ENCODE data around the gene TRAK2. TPM values are rescaled to one million over a fixed set of nuclear protein-coding genes. Genes with fewer than 3 reads are reported as not detected.

TRAK2 gene
- total RNA-seq, 3 donors from 2014 or later (not counting 1 experiment from before 2014, with no cell fraction given), result 19.2 to 29.4 (median 26.2) TPM

- Mint-ChIP-seq H3K4me3 (no peak overlapping the region), H3K4me1 (peaks cover 4 to 7% of the 10 kb centered on the region in 2 donors), H3K27ac (no peak overlapping the region), H3K36me3 (peaks cover 4% of the 10 kb centered on the region), H3K9me3 (peaks cover 0 to 2% of the 10 kb centered on the region in 2 donors), H3K27me3 (ENCODE audit: low read depth in 2 of 2) (no peaks in the 10 kb centered on the region)
- H3K4me1 ChIP-seq (ENCODE audit: control insufficient read depth, insufficient read depth, low read length), result no peaks in the 10 kb centered on the region
- H3K9me3 ChIP-seq (ENCODE audit: control insufficient read depth, insufficient read depth, low read length), result no peaks in the 10 kb centered on the region
- ATAC-seq, result no peak
- TF ChIP-seq CTCF (IDR thresholded peaks at IDR 0.05), result no peak
- intact Hi-C loops (cut with micrococcal nuclease), result no loop called here
- WGBS (ENCODE audit: insufficient coverage), result 96% methylated on average over 7 of the region's 7 CpGs
- DNase-seq, result no peak
- H3K27ac ChIP-seq (ENCODE audit: low read length), result no peak overlapping the region
- H3K36me3 ChIP-seq (ENCODE audit: control insufficient read depth, insufficient read depth, low read length), result no peaks in the 10 kb centered on the region
- no peak overlapping the region for H3K4me3 ChIP-seq (ENCODE audit: low read length)
- H3K27me3 ChIP-seq (ENCODE audit: control insufficient read depth, insufficient read depth, low read length), result no peaks in the 10 kb centered on the region
These were observed 105.5 kb downstream of the TRAK2 start for GRCh38 chr2:201345625-201346213.

- no peak for TF ChIP-seq CTCF (IDR thresholded peaks at IDR 0.05)
- 83% methylated on average over 1 of the region's 1 CpG for WGBS (ENCODE audit: insufficient coverage)
- peaks cover 13% of the 10 kb centered on the region for H3K36me3 Mint-ChIP-seq
These were observed 106.4 kb downstream of the TRAK2 start for GRCh38 chr2:201344663-201345366.

DNA sequence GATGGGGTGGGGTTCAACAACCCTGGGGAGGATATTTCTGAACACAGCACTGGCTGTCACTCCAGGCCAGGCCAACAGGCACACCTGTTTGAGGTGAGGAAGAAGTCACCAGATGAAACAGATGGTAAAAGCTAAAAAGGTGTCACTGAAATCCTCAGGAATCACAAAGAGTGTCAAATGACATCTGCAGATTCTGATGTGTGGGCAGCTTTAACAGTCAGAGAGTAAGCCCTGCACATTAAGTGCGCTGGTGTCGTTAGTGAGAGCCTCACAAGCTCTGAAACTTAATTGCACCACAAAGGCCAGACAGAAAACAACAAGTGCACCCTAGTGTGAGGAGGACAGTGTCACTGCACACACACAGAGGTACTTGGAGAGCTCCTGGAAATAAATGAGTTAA is 107.7 kb downstream of the TRAK2 start:
- no peaks in the 10 kb centered on the region for H3K36me3 ChIP-seq (ENCODE audit: control insufficient read depth, insufficient read depth, low read length)
- H3K27me3 Mint-ChIP-seq (ENCODE audit: low read depth in 2 of 2), result no peaks in the 10 kb centered on the region
- peaks cover 4 to 7% of the 10 kb centered on the region in 2 donors for H3K9me3 Mint-ChIP-seq
- no peak overlapping the region for H3K4me3 ChIP-seq (ENCODE audit: low read length)
- no peaks in the 10 kb centered on the region for H3K27me3 ChIP-seq (ENCODE audit: control insufficient read depth, insufficient read depth, low read length)
- no peak overlapping the region for H3K27ac ChIP-seq (ENCODE audit: low read length)
- 85% methylated on average over 2 of the region's 2 CpGs for WGBS (ENCODE audit: insufficient coverage)
- H3K4me3 Mint-ChIP-seq, result no peak overlapping the region
- H3K27ac Mint-ChIP-seq, result no peak overlapping the region
- no peak for DNase-seq
- no peaks in the 10 kb centered on the region for H3K9me3 ChIP-seq (ENCODE audit: control insufficient read depth, insufficient read depth, low read length)
- intact Hi-C loops (cut with micrococcal nuclease), result no loop called here
- TF ChIP-seq CTCF (IDR thresholded peaks at IDR 0.05), result no peak
- H3K4me1 Mint-ChIP-seq, result peaks cover 16 to 19% of the 10 kb centered on the region in 2 donors
- no peak for ATAC-seq
- peaks cover 22% of the 10 kb centered on the region for H3K36me3 Mint-ChIP-seq
- H3K4me1 ChIP-seq (ENCODE audit: control insufficient read depth, insufficient read depth, low read length), result no peaks in the 10 kb centered on the region

More at GRCh38 chr2:201344663-201345366, 106.4 kb downstream of the TRAK2 start:
- H3K27ac ChIP-seq (ENCODE audit: low read length), result no peak overlapping the region
- intact Hi-C loops (cut with micrococcal nuclease), result no loop called here
- no peaks in the 10 kb centered on the region for H3K27me3 ChIP-seq (ENCODE audit: control insufficient read depth, insufficient read depth, low read length)
- no peak overlapping the region for H3K27ac Mint-ChIP-seq
- no peak overlapping the region for H3K4me3 Mint-ChIP-seq
- ATAC-seq, result no peak
- no peaks in the 10 kb centered on the region for H3K36me3 ChIP-seq (ENCODE audit: control insufficient read depth, insufficient read depth, low read length)
- no peaks in the 10 kb centered on the region for H3K9me3 ChIP-seq (ENCODE audit: control insufficient read depth, insufficient read depth, low read length)
- no peak overlapping the region for H3K4me3 ChIP-seq (ENCODE audit: low read length)
- H3K27me3 Mint-ChIP-seq (ENCODE audit: low read depth in 2 of 2), result no peaks in the 10 kb centered on the region
- no peak for DNase-seq
- H3K9me3 Mint-ChIP-seq, result peaks cover 3 to 4% of the 10 kb centered on the region in 2 donors
- H3K4me1 Mint-ChIP-seq, result peaks cover 13 to 16% of the 10 kb centered on the region in 2 donors
- H3K4me1 ChIP-seq (ENCODE audit: control insufficient read depth, insufficient read depth, low read length), result no peaks in the 10 kb centered on the region
